ENCODE data around the gene DUSP11. TPM values are rescaled to one million over a fixed set of nuclear protein-coding genes. Genes with fewer than 3 reads are reported as not detected.
"Not testable (repeated sequence)": the region's sequence is repeated elsewhere in the genome, so short reads cannot be mapped to it uniquely, and the experiment has no call there.

The DUSP11 gene
- polyA plus RNA-seq, 1 donor, result 17.0 TPM

GRCh38 chr2:73772819-73773218, 7.1 kb downstream of the DUSP11 start:
- no peak for DNase-seq (ENCODE audit: low read depth)

- DNase-seq (ENCODE audit: low read depth), result no peak
These were observed 9.2 kb downstream of the DUSP11 start for GRCh38 chr2:73770725-73771124.

GRCh38 chr2:73766994-73767393, 12.9 kb downstream of the DUSP11 start:
- no peak for DNase-seq (ENCODE audit: low read depth)

- no peak for DNase-seq (ENCODE audit: low read depth)
These were observed 13.6 kb downstream of the DUSP11 start for GRCh38 chr2:73766349-73766748.

- no peak for DNase-seq (ENCODE audit: low read depth)
These were observed 15.0 kb downstream of the DUSP11 start for GRCh38 chr2:73764945-73765344.

GRCh38 chr2:73762571-73762970, 17.3 kb downstream of the DUSP11 start:
- DNase-seq (ENCODE audit: low read depth), result no peak

- no peak for DNase-seq (ENCODE audit: low read depth)
These were observed 20.0 kb downstream of the DUSP11 start for GRCh38 chr2:73759904-73760303.

- DNase-seq (ENCODE audit: low read depth), result no peak
These were observed 20.6 kb downstream of the DUSP11 start for GRCh38 chr2:73759285-73759764.

GRCh38 chr2:73754332-73754731, 25.6 kb downstream of the DUSP11 start:
- not testable (repeated sequence) for DNase-seq (ENCODE audit: low read depth)

- no peak for DNase-seq (ENCODE audit: low read depth)
These were observed 30.6 kb downstream of the DUSP11 start for GRCh38 chr2:73749314-73749713.

- DNase-seq (ENCODE audit: low read depth), result no peak
These were observed 33.1 kb downstream of the DUSP11 start for GRCh38 chr2:73746877-73747208.

- DNase-seq (ENCODE audit: low read depth), result no peak
These were observed 33.7 kb downstream of the DUSP11 start for GRCh38 chr2:73746015-73746876.

GRCh38 chr2:73740767-73741166, 39.1 kb downstream of the DUSP11 start:
- no peak for DNase-seq (ENCODE audit: low read depth)

- no peak for DNase-seq (ENCODE audit: low read depth)
These were observed 40.8 kb downstream of the DUSP11 start for GRCh38 chr2:73739101-73739500.

- peak; percentile 92 for DNase-seq (ENCODE audit: low read depth)
These were observed 42.8 kb downstream of the DUSP11 start, which contains the start of gene TPRKB for GRCh38 chr2:73736855-73737779. Gene TPRKB (minus strand): TSS chr2:73737345. CDS start chr2:73734569, 2,776 bp downstream.

GRCh38 chr2:73736378-73736777, 43.5 kb downstream of the DUSP11 start:
- DNase-seq (ENCODE audit: low read depth), result no peak

GRCh38 chr2:73730810-73731209, 49.1 kb downstream of the DUSP11 start:
- DNase-seq (ENCODE audit: low read depth), result no peak

GRCh38 chr2:73728711-73729110, 51.2 kb downstream of the DUSP11 start:
- no peak for DNase-seq (ENCODE audit: low read depth)

GRCh38 chr2:73728043-73728442, 51.9 kb downstream of the DUSP11 start:
- DNase-seq (ENCODE audit: low read depth), result no peak

GRCh38 chr2:73726657-73727056, 53.2 kb downstream of the DUSP11 start:
- not testable (repeated sequence) for DNase-seq (ENCODE audit: low read depth)

- DNase-seq (ENCODE audit: low read depth), result no peak
These were observed 60.9 kb downstream of the DUSP11 start for GRCh38 chr2:73718851-73719621.

- no peak for DNase-seq (ENCODE audit: low read depth)
These were observed 61.5 kb downstream of the DUSP11 start for GRCh38 chr2:73718421-73718820.

All from forelimb muscle (tissue), 1 donor.